ENCODE data around the gene CLPTM1L.
A peak's percentile ranks its signal among the peaks of the same experiment; 100 is the strongest.
"Not testable (repeated sequence)": the region's sequence is repeated elsewhere in the genome, so short reads cannot be mapped to it uniquely, and the experiment has no call there.

The CLPTM1L gene

DNA sequence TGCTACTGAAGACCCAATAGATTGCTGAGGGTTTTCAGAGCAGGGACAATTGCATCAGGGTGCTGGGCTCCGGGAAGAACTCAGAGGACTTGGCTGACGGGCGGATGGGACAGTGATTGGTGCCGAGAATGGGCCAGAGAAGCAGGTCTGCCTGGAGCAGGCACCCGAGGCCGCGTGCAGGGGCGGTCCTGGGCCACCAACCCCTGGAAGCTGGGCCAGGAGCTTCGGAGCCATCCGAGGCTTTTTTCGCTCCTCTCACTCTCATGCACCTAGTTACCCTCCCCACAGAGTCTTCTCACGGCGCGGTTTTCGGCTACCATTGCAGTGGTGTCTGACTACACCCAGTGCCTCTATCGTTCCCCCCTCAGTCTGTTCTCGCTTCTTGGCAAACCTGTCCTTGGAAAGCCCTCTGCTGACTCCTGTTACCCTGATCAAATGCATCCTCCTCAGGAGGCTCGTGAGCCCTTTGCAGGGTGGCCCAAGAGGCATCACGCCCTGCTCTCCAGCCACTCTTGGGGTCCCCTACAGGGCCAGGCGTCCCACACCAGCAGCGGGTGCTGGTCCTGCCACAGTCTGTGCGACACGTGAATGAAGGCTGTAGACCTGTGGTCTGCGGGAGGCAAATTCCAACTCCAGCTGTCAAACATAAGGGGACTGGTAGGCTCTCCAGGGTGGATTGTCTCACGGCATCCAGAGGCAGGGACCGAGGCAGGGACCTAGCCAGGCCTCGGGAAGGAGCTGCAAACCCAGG is 1.2 kb upstream of the CLPTM1L start:
- TF ChIP-seq CTCF (IDR thresholded peaks at IDR 0.05; ENCODE audit: borderline replicate concordance, insufficient read depth, low read depth, low read length) = no peak
- H3K4me3 ChIP-seq (ENCODE audit: low read depth, low read length) = peak overlapping the region; percentile 89

DNA sequence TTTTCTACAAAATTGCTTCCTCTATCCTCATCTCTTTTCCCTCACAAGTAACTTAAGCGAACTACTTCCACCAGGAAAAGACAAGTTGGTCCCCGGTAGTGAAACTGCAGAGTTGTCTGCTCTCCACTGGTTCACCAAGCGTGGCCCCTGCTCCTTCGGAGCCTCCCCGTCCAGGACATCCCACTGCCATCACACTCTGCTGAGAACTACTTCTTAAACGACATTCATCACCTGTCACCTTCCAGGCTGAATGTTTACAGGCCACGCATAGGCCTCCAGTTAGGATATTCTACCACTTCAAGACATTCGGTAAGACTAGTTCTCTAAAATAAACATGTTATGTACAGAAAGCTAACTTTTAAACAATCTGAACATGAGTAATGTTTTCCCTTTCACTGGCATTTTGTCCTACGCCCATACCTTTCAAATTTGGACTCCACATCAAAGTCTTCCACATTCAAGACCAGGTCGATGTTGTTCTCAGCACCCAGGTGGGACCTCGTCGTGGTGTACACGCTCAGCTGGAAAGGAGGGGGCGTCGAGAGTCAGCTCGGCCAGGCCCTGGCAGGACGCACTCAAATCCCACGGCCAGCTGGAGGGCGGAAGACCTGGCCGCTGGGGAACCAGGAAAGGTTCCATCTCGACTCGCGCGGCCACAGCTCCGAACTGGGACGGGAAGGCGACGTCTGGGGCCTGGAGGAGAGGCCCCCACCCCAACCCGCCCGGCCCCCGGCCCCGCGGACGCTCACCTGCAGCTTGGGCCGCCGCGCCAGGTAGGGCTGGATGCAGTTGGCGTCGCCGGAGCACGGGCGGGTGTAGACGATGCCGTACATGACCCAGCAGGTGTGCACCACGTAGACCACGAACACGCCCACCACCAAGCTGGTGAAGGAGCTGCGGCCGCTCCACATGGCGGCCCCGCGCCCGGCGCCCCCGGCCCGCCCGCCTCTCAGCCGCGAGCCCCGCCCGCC is 683 bp downstream of the CLPTM1L start:
- no peak for TF ChIP-seq CTCF (IDR thresholded peaks at IDR 0.05; ENCODE audit: borderline replicate concordance, insufficient read depth, low read depth, low read length)
- H3K4me3 ChIP-seq (ENCODE audit: low read depth, low read length) = peak overlapping the region; percentile 90

- H3K4me3 ChIP-seq (ENCODE audit: low read depth, low read length) = peak overlapping the region; percentile 90
- no peak for TF ChIP-seq CTCF (IDR thresholded peaks at IDR 0.05; ENCODE audit: borderline replicate concordance, insufficient read depth, low read depth, low read length)
Observed at GRCh38 chr5:1343315-1343751, 1.6 kb downstream of the CLPTM1L start.

- H3K4me3 ChIP-seq (ENCODE audit: low read depth, low read length) = not testable (repeated sequence)
Observed at GRCh38 chr5:1342711-1343110, 2.2 kb downstream of the CLPTM1L start.

DNA sequence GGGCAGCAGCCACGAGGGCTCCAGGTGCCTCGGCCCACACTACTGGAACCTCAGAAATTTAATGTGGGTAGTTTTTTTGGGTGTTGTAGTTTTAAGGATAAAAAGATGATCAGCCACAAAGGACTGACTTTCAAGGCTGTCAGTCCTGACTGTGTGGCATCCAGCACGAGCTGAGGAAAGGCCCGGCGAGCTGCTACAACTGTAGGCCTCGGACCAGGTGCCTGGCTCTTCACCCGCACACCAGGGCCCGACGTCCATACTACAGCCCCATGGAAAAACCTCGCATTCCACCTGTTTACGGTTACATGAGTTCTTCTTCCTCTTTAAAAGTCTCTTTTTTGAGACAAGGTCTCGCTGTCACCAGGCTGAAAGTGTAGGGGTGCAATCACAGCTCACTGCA is 2.6 kb downstream of the CLPTM1L start:
- TF ChIP-seq CTCF (IDR thresholded peaks at IDR 0.05; ENCODE audit: borderline replicate concordance, insufficient read depth, low read depth, low read length) = no peak
- no peak overlapping the region for H3K4me3 ChIP-seq (ENCODE audit: low read depth, low read length)

DNA sequence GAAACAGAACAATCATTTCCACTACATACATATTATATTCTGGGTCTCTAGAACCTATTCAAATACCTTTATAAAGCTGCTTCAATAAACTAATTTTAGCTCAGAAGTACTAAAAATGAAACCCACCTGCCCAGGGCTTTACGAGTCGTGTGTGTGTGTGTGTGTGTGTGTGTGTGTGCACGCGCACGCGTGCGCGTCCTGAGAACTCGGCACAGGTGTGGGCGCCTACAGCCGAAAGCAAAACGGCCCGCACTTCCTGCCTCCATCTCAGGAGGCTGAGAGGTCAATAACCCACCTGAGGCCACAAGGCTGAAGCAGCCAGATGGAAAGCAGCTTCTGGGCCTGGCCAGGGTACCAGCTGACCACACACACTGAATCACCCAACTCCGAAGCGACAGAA is 3.0 kb downstream of the CLPTM1L start:
- no peak for TF ChIP-seq CTCF (IDR thresholded peaks at IDR 0.05; ENCODE audit: borderline replicate concordance, insufficient read depth, low read depth, low read length)
- H3K4me3 ChIP-seq (ENCODE audit: low read depth, low read length) = no peak overlapping the region

DNA sequence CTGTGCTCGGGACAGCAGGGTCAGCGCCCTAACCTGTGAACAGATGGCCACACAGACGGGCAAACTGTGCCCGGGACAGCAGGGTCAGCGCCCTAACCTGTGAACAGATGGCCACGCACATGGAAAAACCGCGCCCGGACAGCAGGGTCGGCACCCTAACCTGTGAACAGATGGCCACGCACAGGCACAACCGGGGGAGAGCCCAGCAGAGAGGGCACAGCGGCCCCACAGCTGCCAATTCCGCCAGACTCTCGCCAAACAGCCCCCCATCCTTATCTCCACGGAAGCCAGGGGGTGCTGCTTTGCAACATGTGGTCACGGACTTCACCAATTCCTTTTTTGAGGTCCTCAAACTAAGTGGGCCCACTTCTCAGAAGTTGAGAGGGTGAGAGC is 5.1 kb downstream of the CLPTM1L start:
- not testable (repeated sequence) for H3K4me3 ChIP-seq (ENCODE audit: low read depth, low read length)

GRCh38 chr5:1339139-1339817 is 5.6 kb downstream of the CLPTM1L start:
- not testable (repeated sequence) for H3K4me3 ChIP-seq (ENCODE audit: low read depth, low read length)
